Stimulated activated CD8-positive, alpha-beta memory T cell treated with anti-CD3 and anti-CD28 coated beads, Interleukin-4, amount 100 ng/mL, for 1 hour (primary cell): Measurements from ENCODE around the gene TTLL11.

ENCODE experiments used
- DNase-seq, 2 donors: peaks; one replicate each; pipeline ENCODE4 v3.0.0-alpha.2; 2020; ENCODE audit warnings: low read depth in 2 of 2, low spot score in 1 of 2

TTLL11 gene

GRCh38 chr9:121778252-121779225 lies 314.6 kb downstream of the TTLL11 start:
- DNase-seq: no peak

GRCh38 chr9:121776739-121777637 lies 316.1 kb downstream of the TTLL11 start:
- no peak for DNase-seq

GRCh38 chr9:121776001-121776738 lies 316.9 kb downstream of the TTLL11 start:
- no peak for DNase-seq

GRCh38 chr9:121774715-121775613 lies 318.1 kb downstream of the TTLL11 start:
- no peak for DNase-seq

GRCh38 chr9:121773954-121774714 lies 319.0 kb downstream of the TTLL11 start:
- no peak for DNase-seq

GRCh38 chr9:121773286-121773953 lies 319.7 kb downstream of the TTLL11 start:
- DNase-seq: no peak

GRCh38 chr9:121772600-121773285 lies 320.4 kb downstream of the TTLL11 start:
- no peak for DNase-seq
